T follicular helper cell (primary cell): ENCODE results near the gene ANKRD17.

Experiments used
- DNase-seq: peaks from one replicate; pipeline ENCODE4 v3.0.0-alpha.2; 2020; ENCODE audit warnings: low read depth

Gene ANKRD17

GRCh38 chr4:73045879-73046278, 212.7 kb downstream of the ANKRD17 start:
- DNase-seq = no peak

DNA sequence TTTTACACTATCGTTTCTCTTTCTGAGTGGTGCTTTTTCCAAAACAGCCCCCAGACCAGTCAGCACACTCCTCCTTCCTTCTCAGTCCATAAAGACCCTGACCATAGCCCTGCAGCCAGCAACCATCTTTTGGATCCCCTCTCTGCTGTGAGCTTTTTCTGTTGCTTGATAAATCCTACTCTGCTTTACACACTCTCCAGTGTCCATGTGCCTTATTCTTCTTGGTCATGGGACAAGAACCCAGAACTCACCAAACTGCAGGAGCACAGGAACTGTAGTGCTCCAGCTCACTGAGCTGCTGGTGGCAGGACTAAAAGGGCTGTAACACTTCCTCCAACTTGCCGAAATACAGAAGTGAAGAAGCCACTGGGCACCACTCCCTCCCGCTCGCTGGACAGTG, 221.5 kb downstream of the ANKRD17 start:
- no peak for DNase-seq

- DNase-seq = no peak
These were observed 222.5 kb downstream of the ANKRD17 start for GRCh38 chr4:73036123-73036522.

- no peak for DNase-seq
These were observed 223.7 kb downstream of the ANKRD17 start for GRCh38 chr4:73034896-73035295.

GRCh38 chr4:73028621-73029020, 230.0 kb downstream of the ANKRD17 start:
- no peak for DNase-seq
